HEK293 (cell line): ENCODE measurements around the gene CBX1.

ENCODE experiments used
- CTCF ChIA-PET: fragments of 350-600 bp; formaldehyde crosslinking; extraction: SDS; loops from one replicate; lab custom pipeline; 2021; ENCODE audit warnings: antibody characterized with exemption; lab: Yijun Ruan, JAX
- POLR2A ChIA-PET: fragments of 300-600 bp; formaldehyde crosslinking; extraction: SDS; loops from one replicate; lab custom pipeline; 2020; ENCODE audit warnings: antibody characterized with exemption, inconsistent platforms; lab: Yijun Ruan, JAX
- H3K27ac ChIP-seq: fragments of 200-500 bp; sonication (Bioruptor generic); 2 replicates; pipeline ENCODE4 v1.5.1; 2014; ENCODE audit warnings: low read depth, low read length, control low read depth, inconsistent platforms; ENCODE audit errors: extremely low read depth
- H3K36me3 ChIP-seq, 2 experiments: fragments of 200-500 bp in 1 of 2; sonication (Bioruptor generic) in 1 of 2; 1 replicate in 1 of 2; 2 replicates in 1 of 2; pipeline ENCODE4 v1.5.1; 2014 to 2017; ENCODE audit warnings: inconsistent platforms in 2 of 2, low read length in 2 of 2; ENCODE audit not compliant: control insufficient read depth in 2 of 2, insufficient read depth in 1 of 2
- H3K4me1 ChIP-seq: fragments of 200-500 bp; sonication (Bioruptor generic); 2 replicates; pipeline ENCODE4 v1.5.1; 2014; ENCODE audit warnings: mild to moderate bottlenecking, low read length, inconsistent platforms; ENCODE audit not compliant: control insufficient read depth, insufficient read depth
- H3K4me3 ChIP-seq: 2 replicates; pipeline ENCODE4 v1.5.1; 2011; ENCODE audit warnings: low read depth, mild to moderate bottlenecking, control low read depth, low read length, moderate library complexity
- H3K9me3 ChIP-seq: fragments of 200-500 bp; sonication (Bioruptor generic); 2 replicates; pipeline ENCODE4 v1.5.1; 2014; ENCODE audit warnings: low read depth, low read length, inconsistent platforms; ENCODE audit not compliant: control insufficient read depth, insufficient read depth
- GLIS2 ChIP-seq: fragments of 450-650 bp; formaldehyde crosslinking; IDR thresholded peaks from 2 replicates; pipeline ENCODE4 v1.5.1; 2016; ENCODE audit warnings: missing biosample characterization, missing genetic modification characterization
- HOXA7 ChIP-seq: sonication (generic); formaldehyde crosslinking; IDR thresholded peaks from 2 replicates; pipeline ENCODE4 v1.8.1; 2022; ENCODE audit warnings: missing genetic modification reagents, borderline replicate concordance
- HOXC10 ChIP-seq: sonication (generic); formaldehyde crosslinking; IDR thresholded peaks from 2 replicates; pipeline ENCODE4 v1.8.1; 2023; ENCODE audit warnings: mild to moderate bottlenecking, missing genetic modification reagents
- KLF1 ChIP-seq: fragments of 450-650 bp; formaldehyde crosslinking; IDR thresholded peaks from 2 replicates; pipeline ENCODE4 v1.5.1; 2016; ENCODE audit warnings: missing biosample characterization, missing genetic modification characterization
- KLF8 ChIP-seq: fragments of 450-650 bp; formaldehyde crosslinking; IDR thresholded peaks from 2 replicates; pipeline ENCODE4 v1.5.1; 2016; ENCODE audit warnings: missing biosample characterization, missing genetic modification characterization
- KLF9 ChIP-seq: fragments of 450-650 bp; formaldehyde crosslinking; IDR thresholded peaks from 2 replicates; pipeline ENCODE4 v1.5.1; 2016; ENCODE audit warnings: missing biosample characterization, missing genetic modification characterization, low read depth
- MZF1 ChIP-seq: fragments of 450-650 bp; formaldehyde crosslinking; IDR thresholded peaks from 2 replicates; pipeline ENCODE4 v1.5.1; 2017; ENCODE audit warnings: missing biosample characterization, missing genetic modification characterization, borderline replicate concordance
- PATZ1 ChIP-seq: fragments of 450-650 bp; formaldehyde crosslinking; IDR thresholded peaks from 2 replicates; pipeline ENCODE4 v1.5.1; 2016; ENCODE audit warnings: missing biosample characterization, missing genetic modification characterization
- PRDM10 ChIP-seq: fragments of 450-650 bp; formaldehyde crosslinking; IDR thresholded peaks from 2 replicates; pipeline ENCODE4 v1.5.1; 2016; ENCODE audit warnings: missing biosample characterization, missing genetic modification characterization
- RBAK ChIP-seq: fragments of 450-650 bp; formaldehyde crosslinking; IDR thresholded peaks from 2 replicates; pipeline ENCODE4 v1.5.1; 2016; ENCODE audit warnings: missing biosample characterization, missing genetic modification characterization
- SP2 ChIP-seq: fragments of 450-650 bp; formaldehyde crosslinking; IDR thresholded peaks from 2 replicates; pipeline ENCODE4 v1.5.1; 2016; ENCODE audit warnings: missing biosample characterization, missing genetic modification characterization
- WT1 ChIP-seq: fragments of 450-650 bp; formaldehyde crosslinking; IDR thresholded peaks from 2 replicates; pipeline ENCODE4 v1.5.1; 2016; ENCODE audit warnings: missing biosample characterization, missing genetic modification characterization
- ZIC2 ChIP-seq: fragments of 450-650 bp; formaldehyde crosslinking; IDR thresholded peaks from 2 replicates; pipeline ENCODE4 v1.5.1; 2016; ENCODE audit warnings: missing biosample characterization, missing genetic modification characterization
- ZNF169 ChIP-seq: fragments of 450-650 bp; formaldehyde crosslinking; IDR thresholded peaks from 2 replicates; pipeline ENCODE4 v1.5.1; 2016; ENCODE audit warnings: missing biosample characterization, missing genetic modification characterization
- ZNF394 ChIP-seq: fragments of 450-650 bp; formaldehyde crosslinking; IDR thresholded peaks from 2 replicates; pipeline ENCODE4 v1.5.1; 2016; ENCODE audit warnings: missing biosample characterization, missing genetic modification characterization, mild to moderate bottlenecking, moderate library complexity, borderline replicate concordance
- ZNF580 ChIP-seq: fragments of 450-650 bp; formaldehyde crosslinking; IDR thresholded peaks from 2 replicates; pipeline ENCODE4 v1.5.1; 2016; ENCODE audit warnings: missing biosample characterization, missing genetic modification characterization
- ZNF626 ChIP-seq: fragments of 450-650 bp; sonication (Bioruptor Pico); formaldehyde crosslinking; IDR thresholded peaks from 2 replicates; pipeline ENCODE4 v1.5.1; 2018; ENCODE audit warnings: missing biosample characterization, missing genetic modification characterization, inconsistent platforms
- ZNF654 ChIP-seq: fragments of 450-650 bp; formaldehyde crosslinking; IDR thresholded peaks from 2 replicates; pipeline ENCODE4 v1.5.1; 2016; ENCODE audit warnings: low read depth, missing biosample characterization, missing genetic modification characterization
- ZNF670 ChIP-seq: fragments of 450-650 bp; formaldehyde crosslinking; IDR thresholded peaks from 2 replicates; pipeline ENCODE4 v1.5.1; 2016; ENCODE audit warnings: missing biosample characterization, missing genetic modification characterization, low read depth
- ZNF692 ChIP-seq: fragments of 450-650 bp; formaldehyde crosslinking; IDR thresholded peaks from 2 replicates; pipeline ENCODE4 v1.5.1; 2016; ENCODE audit warnings: missing biosample characterization, missing genetic modification characterization

The CBX1 gene

GRCh38 chr17:48107137-48108055 lies 6.1 kb upstream of the CBX1 start, which contains the start of gene SNX11 (continued):
- TF ChIP-seq PRDM10: peak; percentile 97
- TF ChIP-seq ZNF626 (tag by site-specific recombination): no peak
- no peak for TF ChIP-seq RBAK (tag by site-specific recombination)
- TF ChIP-seq ZNF670 (tag by site-specific recombination): no peak
- TF ChIP-seq ZNF580 (tag by site-specific recombination): 0 out of 2 replicates have a peak, but pooled peaks have one; percentile 11
- peak; percentile 43 for TF ChIP-seq ZIC2 (tag by site-specific recombination)
- peak; percentile 71; the same call in 1 of the 2 replicates for TF ChIP-seq ZNF394 (tag by site-specific recombination)
- peak; percentile 97 for TF ChIP-seq SP2
- peak; percentile 18; the same call in 1 of the 2 replicates for TF ChIP-seq WT1 (tag by site-specific recombination)
- TF ChIP-seq KLF1: peak; percentile 88
- TF ChIP-seq KLF9: peak; percentile 95
- TF ChIP-seq PATZ1 (tag by site-specific recombination): peak; percentile 96
- TF ChIP-seq ZNF654 (tag by site-specific recombination): no peak
- TF ChIP-seq MZF1 (tag by site-specific recombination): peak; percentile 29; the same call in 1 of the 2 replicates
- TF ChIP-seq KLF8 (tag by site-specific recombination): peak; percentile 96
- TF ChIP-seq ZNF692: peak; percentile 94

- ChIA-PET CTCF (interaction anchor here (0.6 to 3.4 kb wide), 9 partner anchors 21 to 160 kb away, joined by 3 to 15 read pairs (median 4); no protein-coding TSS in a partner anchor), POLR2A (interaction anchor here (1.0 to 2.3 kb wide), 5 partner anchors 17 to 520 kb away, joined by 3 to 20 read pairs (median 4); partner anchors contain the start of genes HOXB9 and NFE2L1)
- peaks cover 8% of the 10 kb centered on the region for H3K4me1 ChIP-seq
- H3K4me3 ChIP-seq: peak overlapping the region; percentile 81
- peak overlapping the region; percentile 87 for H3K27ac ChIP-seq
- no peaks in the 10 kb centered on the region for H3K36me3 ChIP-seq
- no peak for TF ChIP-seq ZNF692
- TF ChIP-seq HOXC10: no peak
- no peak for TF ChIP-seq GLIS2 (tag by site-specific recombination)
- TF ChIP-seq HOXA7: no peak
- TF ChIP-seq ZNF169: no peak
- TF ChIP-seq ZNF394 (tag by site-specific recombination): no peak
- no peaks in the 10 kb centered on the region for H3K9me3 ChIP-seq
Observed at GRCh38 chr17:48106802-48107136, 5.5 kb upstream of the CBX1 start.
